Ecto neural progenitor cell (in vitro differentiated cells): ENCODE data around the gene CFAP221.

Experiments used
- DNase-seq: peaks from one replicate; pipeline ENCODE4 v3.0.0-alpha.2; 2018; ENCODE audit warnings: low spot score

Gene CFAP221

GRCh38 chr2:119645173-119645855 lies 101.1 kb downstream of the CFAP221 start:
- DNase-seq = no peak

GRCh38 chr2:119646149-119646548 lies 101.9 kb downstream of the CFAP221 start:
- DNase-seq = no peak

DNA sequence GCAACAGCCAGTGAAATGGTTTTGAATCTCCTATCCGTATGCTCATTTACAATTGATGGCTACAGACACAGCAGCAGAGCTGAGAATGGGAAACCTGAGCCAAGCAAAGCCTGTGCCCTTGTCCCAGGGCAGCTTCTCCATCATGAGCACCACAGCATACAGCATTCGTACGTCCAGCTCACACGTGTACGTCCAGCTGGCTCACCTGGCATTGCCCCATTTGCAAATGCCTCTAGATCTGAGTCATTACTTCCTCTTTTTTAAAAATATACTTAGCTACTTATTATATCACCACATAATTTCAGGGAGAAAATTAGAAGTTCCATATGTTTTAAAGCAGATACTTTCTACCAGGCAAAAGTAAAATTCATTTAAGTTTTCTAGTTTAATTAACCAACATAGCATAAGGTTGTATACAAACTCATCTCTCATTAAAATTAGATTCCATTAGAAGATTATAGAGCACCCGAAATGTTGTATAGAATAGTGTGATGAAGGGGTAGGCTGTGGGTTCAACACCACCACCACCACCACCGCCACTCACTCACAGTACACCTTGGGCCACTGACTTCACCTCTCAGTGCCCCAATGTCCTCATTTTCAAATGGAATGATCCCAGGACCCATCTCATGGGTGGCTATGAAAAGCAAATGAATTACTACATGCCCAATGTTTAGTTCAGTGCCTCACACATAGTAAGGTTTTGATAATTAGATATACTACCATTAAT lies 103.4 kb downstream of the CFAP221 start:
- no peak for DNase-seq

- DNase-seq = no peak
Measured at GRCh38 chr2:119649364-119649917, 105.2 kb downstream of the CFAP221 start.

- no peak for DNase-seq
Measured at GRCh38 chr2:119650206-119650605, 106.0 kb downstream of the CFAP221 start.

DNA sequence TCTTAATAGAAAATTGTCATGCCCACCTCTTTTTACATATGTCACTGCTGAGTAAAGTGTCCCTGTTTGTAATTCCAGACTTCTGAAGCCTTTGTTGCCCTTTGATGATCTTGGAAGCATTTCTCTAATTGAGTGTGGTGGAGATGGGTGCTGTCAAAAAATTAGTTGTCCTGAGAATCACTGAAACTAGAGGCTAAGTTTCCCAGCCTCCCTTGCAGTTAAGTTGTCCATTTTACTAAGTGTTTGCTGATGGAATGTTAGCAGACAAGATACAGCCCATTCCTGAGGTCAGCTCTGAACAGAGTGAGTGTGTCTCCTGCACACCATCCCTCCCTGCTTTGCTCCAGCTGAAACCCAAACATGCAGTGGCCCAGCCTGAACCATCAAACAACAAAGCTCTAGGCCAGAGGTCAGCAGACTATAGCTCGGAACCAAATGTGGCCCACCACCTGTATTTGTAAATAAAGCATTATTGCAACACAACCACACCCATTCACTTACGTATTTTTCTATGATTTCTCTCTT lies 106.7 kb downstream of the CFAP221 start:
- no peak for DNase-seq

GRCh38 chr2:119657466-119658145 lies 113.4 kb downstream of the CFAP221 start:
- DNase-seq = no peak

DNA sequence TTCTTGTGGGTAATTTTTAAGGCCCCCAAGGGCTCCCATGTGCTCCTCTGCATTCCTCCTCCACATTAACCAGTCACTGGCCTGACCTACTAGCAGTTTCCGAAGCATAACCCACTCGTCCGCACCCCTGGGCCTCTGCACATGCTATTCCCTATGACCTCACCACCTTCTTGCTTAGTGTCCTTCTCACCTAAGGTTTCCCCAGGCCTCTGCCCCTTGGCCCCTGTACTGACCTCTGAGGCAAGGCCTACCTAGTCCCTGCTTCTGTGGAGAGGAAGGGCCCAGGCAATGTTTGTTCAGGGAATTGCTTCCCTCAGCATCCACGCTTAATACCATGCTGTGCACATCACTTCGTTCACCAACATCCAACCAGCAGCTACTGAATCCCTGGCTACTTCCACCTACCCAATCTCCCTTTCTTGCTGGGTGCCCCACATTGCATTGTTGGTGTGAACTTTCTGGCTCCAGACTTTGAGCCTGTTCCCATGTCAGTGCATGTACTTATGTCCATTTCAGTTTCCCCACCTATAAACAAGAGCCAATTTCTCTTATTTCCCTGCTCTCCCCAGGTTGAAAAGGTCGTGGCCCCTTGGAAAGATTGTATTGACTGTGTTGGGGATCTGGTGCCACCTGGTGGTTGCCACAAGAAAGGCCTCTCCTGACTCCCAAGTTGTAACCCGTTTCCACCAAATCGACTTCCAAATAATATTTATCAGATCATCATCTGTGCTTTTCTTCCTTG lies 115.5 kb downstream of the CFAP221 start:
- no peak for DNase-seq

- DNase-seq = no peak
Measured at GRCh38 chr2:119660343-119660658, 116.1 kb downstream of the CFAP221 start.

- no peak for DNase-seq
Measured at GRCh38 chr2:119662297-119662696, 118.0 kb downstream of the CFAP221 start.

DNA sequence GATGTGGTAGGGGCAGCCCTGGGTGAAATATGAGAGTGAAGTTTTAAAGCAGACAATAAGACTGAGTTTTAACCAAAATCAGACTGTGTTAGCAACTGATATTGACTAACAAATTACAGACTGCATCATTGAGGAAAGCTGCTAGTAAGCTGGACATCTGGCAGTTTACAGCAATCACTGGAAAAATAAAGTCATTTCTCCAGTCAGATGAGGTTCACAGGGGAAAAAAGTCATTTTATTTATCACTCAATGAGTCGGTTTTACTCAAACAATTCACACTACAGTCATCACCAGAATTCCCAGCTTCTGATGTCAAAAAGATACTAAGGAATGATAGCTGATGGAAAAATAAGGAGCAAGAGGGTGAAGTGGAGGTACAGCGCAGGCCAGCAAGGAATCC lies 124.3 kb downstream of the CFAP221 start:
- DNase-seq = no peak

GRCh38 chr2:119671016-119671415 lies 126.8 kb downstream of the CFAP221 start:
- no peak for DNase-seq

- no peak for DNase-seq
Measured at GRCh38 chr2:119671752-119672151, 127.5 kb downstream of the CFAP221 start.

DNA sequence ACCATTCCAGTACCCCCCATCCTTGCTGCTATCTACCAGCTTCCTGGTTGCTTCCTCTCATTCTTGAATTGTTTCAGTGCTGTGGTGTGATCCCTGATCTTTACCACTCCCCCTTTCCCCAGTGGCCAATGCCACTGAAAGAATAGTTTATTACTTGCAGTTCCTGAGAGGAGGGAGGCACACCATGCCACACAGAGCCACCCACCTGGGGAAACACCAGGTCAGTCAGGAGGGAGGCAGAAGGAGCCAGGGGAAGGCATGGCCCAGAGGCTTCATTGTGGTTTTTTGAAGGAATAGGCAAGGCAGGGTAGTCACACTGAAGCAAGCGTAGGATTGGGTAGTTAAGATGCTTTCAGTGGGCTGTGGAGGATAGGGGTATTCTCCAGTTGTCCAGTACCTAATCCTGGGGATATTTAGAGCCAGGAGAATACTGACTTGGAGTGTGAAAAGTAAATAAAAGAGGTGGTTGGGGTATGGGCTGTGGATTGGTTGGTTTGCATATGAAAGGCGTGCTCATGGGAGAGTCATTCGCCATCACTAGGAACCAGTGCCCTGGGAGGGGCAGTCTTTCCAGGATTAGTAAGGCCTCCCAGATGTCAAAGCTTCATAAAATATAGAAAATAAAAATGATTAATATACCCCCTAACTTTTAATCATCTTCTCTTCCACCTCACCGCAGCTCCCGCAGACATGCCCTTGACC lies 128.1 kb downstream of the CFAP221 start:
- no peak for DNase-seq

DNA sequence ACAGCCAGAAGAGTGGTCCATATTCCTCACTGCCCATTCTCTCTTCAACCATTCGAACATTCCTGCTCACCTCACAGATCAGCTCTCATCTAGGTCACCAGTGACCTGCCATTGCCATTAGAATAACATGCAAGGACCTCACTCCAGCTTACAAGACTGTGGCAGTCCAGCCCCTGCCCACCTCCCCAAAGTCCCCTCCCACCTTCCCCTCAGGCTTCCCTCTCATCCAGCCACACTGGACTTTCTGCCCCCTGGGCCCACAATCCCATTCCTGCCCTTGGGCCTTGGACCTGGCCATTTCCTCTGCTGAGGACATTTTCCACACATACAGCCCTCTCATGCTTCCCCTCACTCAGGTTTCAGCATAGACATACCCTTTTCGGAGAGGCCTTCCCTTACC lies 129.5 kb downstream of the CFAP221 start:
- no peak for DNase-seq

- DNase-seq = no peak
Measured at GRCh38 chr2:119674711-119675500, 130.7 kb downstream of the CFAP221 start.

DNA sequence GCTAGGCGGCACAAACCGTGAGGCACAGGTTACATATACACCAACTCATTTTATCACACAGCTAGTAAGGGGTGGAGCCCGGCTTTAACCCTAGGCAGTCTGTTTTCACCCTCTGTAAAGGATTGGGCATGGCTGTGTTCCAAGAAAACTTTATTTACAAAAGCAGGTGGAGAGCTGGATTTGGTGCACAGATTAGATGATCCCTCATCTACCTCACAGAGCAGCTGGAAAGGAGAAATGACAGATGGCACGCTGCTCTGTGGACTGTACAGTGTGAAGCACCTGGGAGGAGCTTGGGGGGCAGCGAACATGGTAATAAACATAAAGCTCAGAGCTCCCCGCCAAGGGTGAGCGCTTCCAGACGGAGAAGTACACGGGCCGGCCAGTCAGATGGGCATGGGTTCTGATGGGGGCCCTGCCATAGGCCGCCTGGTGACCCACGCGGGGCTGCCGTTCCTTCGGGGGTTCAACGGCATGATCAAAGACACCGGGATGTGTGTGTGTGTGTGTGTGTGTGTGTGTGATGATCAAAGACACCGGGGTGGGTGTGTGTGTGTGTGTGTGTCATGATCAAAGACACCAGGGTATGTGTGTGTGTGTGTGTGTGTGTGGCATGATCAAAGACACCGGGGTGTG lies 133.9 kb downstream of the CFAP221 start:
- no peak for DNase-seq

GRCh38 chr2:119679526-119679837 lies 135.2 kb downstream of the CFAP221 start:
- no peak for DNase-seq

GRCh38 chr2:119679846-119680245 lies 135.6 kb downstream of the CFAP221 start:
- DNase-seq = no peak

DNA sequence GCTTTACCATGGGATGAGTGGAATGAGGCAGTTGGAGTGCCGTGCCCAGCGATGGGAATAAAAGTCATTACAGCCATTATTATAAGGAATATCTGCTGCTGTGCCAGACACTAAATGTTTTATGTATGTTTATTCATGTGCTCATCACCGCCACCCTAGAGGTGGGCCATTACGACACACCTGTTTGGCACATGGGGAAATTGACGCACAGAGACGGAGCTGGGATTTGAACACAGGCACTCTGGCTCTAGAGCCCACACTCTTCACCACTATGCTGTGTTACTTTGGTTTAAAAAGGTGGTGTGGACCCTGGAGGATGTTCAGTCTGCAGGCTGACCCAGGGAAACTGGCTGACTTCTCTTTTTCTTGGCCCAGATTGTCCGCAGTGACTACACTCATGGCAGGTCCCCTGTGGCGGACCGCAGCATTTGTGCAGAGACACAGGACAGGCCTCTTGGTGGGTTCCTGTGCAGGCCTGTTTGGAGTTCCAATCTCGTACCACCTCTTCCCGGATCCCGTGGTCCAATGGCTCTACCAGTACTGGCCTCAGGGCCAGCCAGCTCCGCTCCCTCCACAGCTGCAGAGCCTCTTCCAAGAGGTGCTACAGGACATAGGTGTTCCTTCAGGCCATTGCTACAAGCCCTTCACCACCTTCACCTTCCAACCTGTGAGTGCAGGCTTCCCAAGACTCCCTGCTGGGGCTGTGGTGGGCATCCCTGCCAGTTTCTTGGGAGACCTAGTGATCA lies 136.4 kb downstream of the CFAP221 start:
- no peak for DNase-seq
